Upper lobe of left lung (tissue), 6 donors: Measurements from ENCODE around the gene MED14. TPM values are rescaled to one million over a fixed set of nuclear protein-coding genes. Genes with fewer than 3 reads are reported as not detected.

Experiments used
- ATAC-seq, 2 donors: fragments of 200-7000 bp; cut with Tn5 transposase; one replicate each; pipeline ENCODE4 v1.9.1; 2022; ENCODE audit warnings: mild to moderate bottlenecking in 2 of 2, moderate library complexity in 2 of 2; ENCODE audit not compliant: low FRiP score in 2 of 2
- DNase-seq, 2 donors: peaks; one replicate each; pipeline ENCODE4 v3.0.0-alpha.2; 2019 to 2020
- H3K27ac ChIP-seq, 4 donors: fragments of 200-600 bp; sonication (generic); one replicate each; pipeline ENCODE4 v1.5.1; 2016 to 2019
- H3K27me3 ChIP-seq, 4 donors: fragments of 200-600 bp; sonication (generic); one replicate each; pipeline ENCODE4 v1.5.1; 2017 to 2019
- H3K36me3 ChIP-seq, 4 donors: fragments of 200-600 bp; sonication (generic); one replicate each; pipeline ENCODE4 v1.5.1; 2016 to 2019
- H3K4me1 ChIP-seq, 4 donors: fragments of 200-600 bp; sonication (generic); one replicate each; pipeline ENCODE4 v1.5.1; 2018 to 2019
- H3K4me3 ChIP-seq, 4 donors: fragments of 200-600 bp; sonication (generic); one replicate each; pipeline ENCODE4 v1.5.1; 2017 to 2019; ENCODE audit warnings: mild to moderate bottlenecking in 2 of 4, moderate library complexity in 1 of 4
- H3K9me3 ChIP-seq, 4 donors: fragments of 200-600 bp; sonication (generic); one replicate each; pipeline ENCODE4 v1.5.1; 2018 to 2019
- CTCF ChIP-seq, 6 experiments: fragments of 450-650 bp in 4 of 6; fragments of 200-600 bp in 2 of 6; sonication (generic) in 2 of 6; IDR thresholded peaks; one replicate each; pipeline ENCODE4 v1.5.1; 2016 to 2019; ENCODE audit warnings: antibody characterized with exemption in 6 of 6
- EP300 ChIP-seq, 4 donors: sonication (generic); formaldehyde crosslinking; IDR thresholded peaks; one replicate each; pipeline ENCODE4 v1.5.1; 2017; ENCODE audit warnings: antibody characterized with exemption in 4 of 4, control low read depth in 2 of 4
- POLR2A ChIP-seq, 4 donors: fragments of 450-650 bp; IDR thresholded peaks; one replicate each; pipeline ENCODE4 v1.5.1; 2016 to 2017; ENCODE audit warnings: antibody characterized with exemption in 4 of 4, mild to moderate bottlenecking in 2 of 4
- POLR2AphosphoS5 ChIP-seq, 2 donors: sonication (generic); formaldehyde crosslinking; IDR thresholded peaks; one replicate each; pipeline ENCODE4 v1.5.1; 2017; ENCODE audit warnings: antibody characterized with exemption in 2 of 2
- WGBS, 2 donors: methylation state at CpG; one replicate each; pipeline ENCODE4 v1.1.5; 2017 to 2018; 5-methylcytosine and 5-hydroxymethylcytosine counted together
- total RNA-seq, 6 donors: library from RNA; depleted of rRNA in 4 of 6; stranded (reverse); fragments of >200 nt in 4 of 6; gene quantifications; one replicate each; pipeline versions ENCODE4 v1.1.0 to v1.2.1, GENCODE V29; 2016 to 2021
- donor health status: DM: no; HTN: no; CAD: no; lungs with moderate emphysema.
- donor health status: DM: no; HTN: yes; CAD: no; lungs with severe emphysema.

The MED14 gene
- total RNA-seq, 6 donors from 2014 or later: 20.4 to 49.2 (median 37.8) TPM

GRCh38 chrX:40748977-40749376 is 13.6 kb upstream of the MED14 start:
- 37 to 39% methylated on average over 1 of the region's 1 CpG for WGBS, 2 donors
- no peak overlapping the region for H3K27ac ChIP-seq
- no peaks in the 10 kb centered on the region for H3K27me3 ChIP-seq
- ATAC-seq (no peak), DNase-seq (no peak)
- no peaks in the 10 kb centered on the region for H3K36me3 ChIP-seq
- no peak for TF ChIP-seq POLR2AphosphoS5 (IDR thresholded peaks at IDR 0.05)
- TF ChIP-seq POLR2A (IDR thresholded peaks at IDR 0.05): no peak
- no peak for TF ChIP-seq CTCF (IDR thresholded peaks at IDR 0.05)
- no peak for TF ChIP-seq EP300 (IDR thresholded peaks at IDR 0.05)
- no peak overlapping the region for H3K4me3 ChIP-seq
- peaks cover 0 to 7% (median 2%) of the 10 kb centered on the region in 4 donors for H3K9me3 ChIP-seq
- H3K4me1 ChIP-seq: no peaks in the 10 kb centered on the region

- no peak overlapping the region for H3K27ac ChIP-seq
- WGBS, 2 donors: 86 to 100% methylated on average over 2 to 6 of the region's 6 CpGs
These were observed 11.2 kb upstream of the MED14 start for GRCh38 chrX:40746521-40746920.

GRCh38 chrX:40736170-40736505 is 796 bp upstream of the MED14 start:
- TF ChIP-seq POLR2AphosphoS5 (IDR thresholded peaks at IDR 0.05): no peak
- peak in 1 of 6 experiments; percentile 6 for TF ChIP-seq CTCF (IDR thresholded peaks at IDR 0.05)
- no peak for TF ChIP-seq EP300 (IDR thresholded peaks at IDR 0.05)
- H3K4me1 ChIP-seq: peaks cover 0 to 36% (median 2%) of the 10 kb centered on the region in 4 donors
- H3K27me3 ChIP-seq: no peaks in the 10 kb centered on the region
- no peaks in the 10 kb centered on the region for H3K9me3 ChIP-seq
- DNase-seq (no peak), ATAC-seq (peak in 1 of 2 donors; percentile 3)
- H3K27ac ChIP-seq: peak overlapping the region; percentile 91 to 97 (median 93)
- H3K36me3 ChIP-seq: no peaks in the 10 kb centered on the region
- H3K4me3 ChIP-seq: peak overlapping the region; percentile 58 to 83 (median 65)
- WGBS, 2 donors: 0 to 5% methylated on average over 14 to 17 of the region's 17 CpGs

More at GRCh38 chrX:40746521-40746920, 11.2 kb upstream of the MED14 start:
- DNase-seq (no peak), ATAC-seq (no peak)
- TF ChIP-seq POLR2A (IDR thresholded peaks at IDR 0.05): no peak
- TF ChIP-seq CTCF (IDR thresholded peaks at IDR 0.05): no peak
- TF ChIP-seq EP300 (IDR thresholded peaks at IDR 0.05): no peak
- no peak for TF ChIP-seq POLR2AphosphoS5 (IDR thresholded peaks at IDR 0.05)
- Histone ChIP-seq H3K27me3 (no peaks in the 10 kb centered on the region), H3K4me3 (no peak overlapping the region), H3K4me1 (no peaks in the 10 kb centered on the region), H3K36me3 (no peaks in the 10 kb centered on the region), H3K9me3 (no peaks in the 10 kb centered on the region)

- H3K4me3 ChIP-seq: peak overlapping the region; percentile 58 to 83 (median 65)
- ATAC-seq: peak in 1 of 2 donors; percentile 40
- WGBS, 2 donors: 0 to 2% methylated on average over 6 to 13 of the region's 20 CpGs
These were observed 394 bp downstream of the MED14 start for GRCh38 chrX:40734971-40735324.

More at GRCh38 chrX:40734971-40735324, 394 bp downstream of the MED14 start:
- H3K27ac ChIP-seq: peak overlapping the region; percentile 91 to 97 (median 93)
- DNase-seq: peak in 1 of 2 donors; percentile 27
- no peaks in the 10 kb centered on the region for H3K27me3 ChIP-seq
- no peaks in the 10 kb centered on the region for H3K9me3 ChIP-seq
- peaks cover 0 to 42% (median 6%) of the 10 kb centered on the region in 4 donors for H3K4me1 ChIP-seq
- H3K36me3 ChIP-seq: no peaks in the 10 kb centered on the region
- TF ChIP-seq CTCF (IDR thresholded peaks at IDR 0.05): no peak
